Brain pericyte (primary cell): ENCODE data around the gene TENM4.
"Not testable (repeated sequence)": the region's sequence is repeated elsewhere in the genome, so short reads cannot be mapped to it uniquely, and the experiment has no call there.

Experiments used
- DNase-seq: peaks from one replicate; pipeline ENCODE4 v3.0.0-alpha.2; 2012; ENCODE audit warnings: low read depth, low spot score

The TENM4 gene

GRCh38 chr11:78909386-78909785, 531.4 kb downstream of the TENM4 start:
- no peak for DNase-seq

GRCh38 chr11:78907636-78908035, 533.2 kb downstream of the TENM4 start:
- DNase-seq, result no peak

GRCh38 chr11:78906566-78906965, 534.3 kb downstream of the TENM4 start:
- DNase-seq, result no peak

GRCh38 chr11:78905756-78906155, 535.1 kb downstream of the TENM4 start:
- no peak for DNase-seq

- no peak for DNase-seq
Measured at GRCh38 chr11:78902771-78903507, 537.9 kb downstream of the TENM4 start.

GRCh38 chr11:78901831-78902230, 539.0 kb downstream of the TENM4 start:
- DNase-seq, result no peak

- no peak for DNase-seq
Measured at GRCh38 chr11:78898266-78898775, 542.5 kb downstream of the TENM4 start.

- no peak for DNase-seq
Measured at GRCh38 chr11:78893996-78894395, 546.8 kb downstream of the TENM4 start.

- DNase-seq, result no peak
Measured at GRCh38 chr11:78889698-78890097, 551.1 kb downstream of the TENM4 start.

GRCh38 chr11:78886616-78887015, 554.2 kb downstream of the TENM4 start:
- DNase-seq, result no peak

- no peak for DNase-seq
Measured at GRCh38 chr11:78884761-78885160, 556.1 kb downstream of the TENM4 start.

GRCh38 chr11:78883506-78883905, 557.3 kb downstream of the TENM4 start:
- DNase-seq, result no peak

GRCh38 chr11:78879094-78879980, 561.5 kb downstream of the TENM4 start:
- DNase-seq, result not testable (repeated sequence)

GRCh38 chr11:78878631-78879030, 562.2 kb downstream of the TENM4 start:
- DNase-seq, result no peak

GRCh38 chr11:78876676-78877075, 564.2 kb downstream of the TENM4 start:
- DNase-seq, result no peak

- DNase-seq, result no peak
Measured at GRCh38 chr11:78870655-78871054, 570.2 kb downstream of the TENM4 start.

- DNase-seq, result no peak
Measured at GRCh38 chr11:78869293-78869692, 571.5 kb downstream of the TENM4 start.

GRCh38 chr11:78868563-78868962, 572.3 kb downstream of the TENM4 start:
- DNase-seq, result no peak

GRCh38 chr11:78860720-78861422, 580.0 kb downstream of the TENM4 start:
- DNase-seq, result no peak

- DNase-seq, result no peak
Measured at GRCh38 chr11:78857688-78858087, 583.1 kb downstream of the TENM4 start.

GRCh38 chr11:78856211-78856610, 584.6 kb downstream of the TENM4 start:
- no peak for DNase-seq

- DNase-seq, result no peak
Measured at GRCh38 chr11:78855116-78855515, 585.7 kb downstream of the TENM4 start.
